GM12801 (cell line): Measurements from ENCODE around the gene CA7.

Experiments used
- TF ChIP-seq, protein P1 (sequence below): IDR thresholded peaks from one replicate; pipeline ENCODE4 v1.5.1; 2011; ENCODE audit warnings: control low read depth; ENCODE audit not compliant: insufficient read length; ENCODE audit errors: extremely low read depth

CA7 gene

DNA sequence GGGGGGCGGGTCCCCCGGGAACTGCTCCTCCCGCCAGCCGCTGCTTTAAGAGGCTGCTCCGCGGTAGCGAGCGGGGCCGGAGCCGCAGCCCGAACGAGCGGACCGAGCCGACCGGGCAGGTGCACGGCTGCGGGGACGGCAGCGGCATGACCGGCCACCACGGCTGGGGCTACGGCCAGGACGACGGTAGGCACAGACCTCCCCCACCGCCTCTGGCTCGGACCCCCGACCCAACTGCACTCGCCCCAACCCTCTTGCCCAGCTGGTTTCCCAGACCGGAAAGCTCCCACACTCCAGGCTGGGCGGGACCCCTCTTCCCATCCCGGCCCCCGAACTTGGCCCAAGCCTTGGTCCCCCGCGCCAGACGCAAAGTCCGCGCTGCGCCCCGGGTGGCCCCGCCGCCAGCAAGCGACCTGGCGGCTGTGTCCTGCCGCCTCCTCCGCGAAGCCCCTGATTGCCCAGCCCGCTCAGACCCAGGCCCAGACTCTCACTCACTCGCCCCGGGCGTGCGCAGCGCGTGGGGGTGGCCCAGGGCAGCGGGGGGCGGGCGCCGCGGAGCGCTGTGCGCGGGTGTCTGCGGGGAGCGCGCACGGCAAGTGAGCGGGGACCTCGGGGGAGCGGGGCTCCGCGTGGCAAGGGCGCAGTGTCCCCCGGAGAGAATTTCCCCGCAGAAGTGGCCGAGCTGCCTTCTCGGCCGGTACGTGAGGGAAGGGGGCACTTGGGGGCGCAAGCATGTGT is at the start of gene CA7:
CA7 (plus strand) TSS at position 73 of the 738 bp plus-strand sequence; CDS start at position 147, 74 bp downstream.
- TF ChIP-seq, protein P1, sequence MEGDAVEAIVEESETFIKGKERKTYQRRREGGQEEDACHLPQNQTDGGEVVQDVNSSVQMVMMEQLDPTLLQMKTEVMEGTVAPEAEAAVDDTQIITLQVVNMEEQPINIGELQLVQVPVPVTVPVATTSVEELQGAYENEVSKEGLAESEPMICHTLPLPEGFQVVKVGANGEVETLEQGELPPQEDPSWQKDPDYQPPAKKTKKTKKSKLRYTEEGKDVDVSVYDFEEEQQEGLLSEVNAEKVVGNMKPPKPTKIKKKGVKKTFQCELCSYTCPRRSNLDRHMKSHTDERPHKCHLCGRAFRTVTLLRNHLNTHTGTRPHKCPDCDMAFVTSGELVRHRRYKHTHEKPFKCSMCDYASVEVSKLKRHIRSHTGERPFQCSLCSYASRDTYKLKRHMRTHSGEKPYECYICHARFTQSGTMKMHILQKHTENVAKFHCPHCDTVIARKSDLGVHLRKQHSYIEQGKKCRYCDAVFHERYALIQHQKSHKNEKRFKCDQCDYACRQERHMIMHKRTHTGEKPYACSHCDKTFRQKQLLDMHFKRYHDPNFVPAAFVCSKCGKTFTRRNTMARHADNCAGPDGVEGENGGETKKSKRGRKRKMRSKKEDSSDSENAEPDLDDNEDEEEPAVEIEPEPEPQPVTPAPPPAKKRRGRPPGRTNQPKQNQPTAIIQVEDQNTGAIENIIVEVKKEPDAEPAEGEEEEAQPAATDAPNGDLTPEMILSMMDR: no peak

DNA sequence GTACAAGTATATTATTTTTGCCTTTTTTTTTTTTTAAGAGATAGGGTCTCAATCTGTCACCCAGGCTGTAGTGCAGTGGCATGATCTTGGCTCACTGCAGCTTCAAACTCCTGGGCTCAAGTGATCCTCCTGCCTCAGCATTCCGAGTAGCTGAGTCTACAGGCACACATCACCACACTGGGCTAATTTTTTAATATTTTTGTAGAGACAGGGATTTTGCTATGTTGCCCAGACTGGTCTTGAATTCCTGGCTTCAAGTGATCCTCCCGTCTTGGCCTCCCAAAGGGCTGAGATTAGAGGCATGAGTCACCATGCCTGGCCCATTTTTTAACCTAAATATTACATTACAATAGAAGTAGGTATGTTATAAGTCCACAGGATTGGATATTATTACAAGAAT is 46.1 kb upstream of the CA7 start:
- TF ChIP-seq, protein P1: no peak

DNA sequence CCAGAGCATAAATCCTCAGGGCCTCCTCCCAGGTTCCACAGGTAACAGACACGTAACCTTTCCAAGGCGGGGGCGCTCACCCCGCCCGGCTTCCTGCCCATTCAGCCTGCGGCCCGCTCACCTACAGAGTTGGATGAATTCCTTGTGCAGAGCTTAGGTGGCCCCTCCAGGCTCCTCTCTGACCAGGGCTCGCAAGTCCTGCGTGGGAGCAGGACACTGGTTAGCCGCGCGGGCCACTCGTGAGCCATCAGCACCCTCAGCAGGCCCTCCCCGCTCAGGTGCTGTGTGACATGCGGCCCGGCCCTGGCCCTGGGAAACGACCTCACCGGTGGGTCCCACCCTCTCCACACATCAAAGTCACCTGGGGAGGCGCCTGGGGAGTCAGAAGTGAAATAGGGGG is 43.4 kb upstream of the CA7 start:
- TF ChIP-seq, protein P1: no peak

DNA sequence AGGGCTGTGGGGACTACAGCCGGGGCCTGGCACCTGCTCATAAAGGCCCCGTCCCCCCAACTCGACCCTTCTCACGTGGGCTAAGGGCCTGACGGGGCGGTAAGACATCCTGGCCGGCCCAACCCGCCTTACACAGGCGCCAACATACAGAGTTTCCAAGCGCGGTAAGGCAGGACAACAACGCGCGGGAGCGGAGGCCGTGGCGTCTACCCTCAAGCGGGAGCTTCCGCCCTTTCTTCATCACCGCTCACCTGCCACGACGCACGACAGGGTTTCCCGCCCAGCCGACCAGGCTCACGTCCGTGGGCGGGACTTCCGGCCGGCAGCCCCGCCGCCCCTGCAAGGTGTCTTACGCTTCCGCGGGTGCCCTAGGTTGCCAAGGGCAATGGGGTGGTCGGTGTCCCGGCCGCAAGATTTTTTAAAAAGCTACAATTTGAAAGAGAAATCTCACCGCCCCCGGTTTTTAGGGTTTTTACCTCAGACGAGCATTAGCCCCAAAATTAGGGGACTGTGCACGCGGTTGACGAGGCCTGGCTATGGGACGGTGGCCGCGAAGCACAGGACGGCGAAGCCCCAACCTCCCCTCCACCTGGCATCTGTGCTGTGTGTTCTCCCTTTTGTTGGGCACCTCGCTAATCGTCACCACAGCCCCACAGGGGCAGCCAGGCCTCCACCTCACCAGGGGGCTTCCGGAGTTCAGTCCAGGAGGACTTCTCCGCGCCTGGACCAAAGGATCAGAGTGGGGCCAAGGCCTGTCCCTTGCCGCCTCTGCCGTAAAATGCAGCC is 42.7 kb upstream of the CA7 start, which contains the start of gene TERB1:
TERB1 (minus strand) TSS at position 265 of the 786 bp plus-strand sequence. CDS start 4,786 bp downstream, outside the sequence.
- TF ChIP-seq, protein P1: no peak

DNA sequence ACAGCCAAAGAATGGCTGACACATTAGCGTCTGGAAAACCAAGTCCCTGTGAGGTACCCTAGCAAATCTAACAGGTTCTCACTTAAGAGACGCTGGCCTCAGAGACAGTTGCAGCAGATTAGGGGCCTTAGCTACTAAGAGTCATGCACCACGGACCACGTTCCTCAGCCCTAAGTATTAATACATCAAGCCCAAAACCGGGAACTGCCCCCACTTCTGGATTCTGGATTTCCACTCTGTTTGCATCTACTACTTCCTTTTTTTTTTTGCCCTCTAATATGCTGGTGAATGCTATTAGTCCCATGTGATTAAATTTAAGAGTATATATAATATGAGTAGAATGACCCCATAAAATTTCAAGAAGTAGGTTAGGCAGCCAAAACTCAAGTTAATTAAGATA is 42.1 kb upstream of the CA7 start:
- TF ChIP-seq, protein P1: no peak

DNA sequence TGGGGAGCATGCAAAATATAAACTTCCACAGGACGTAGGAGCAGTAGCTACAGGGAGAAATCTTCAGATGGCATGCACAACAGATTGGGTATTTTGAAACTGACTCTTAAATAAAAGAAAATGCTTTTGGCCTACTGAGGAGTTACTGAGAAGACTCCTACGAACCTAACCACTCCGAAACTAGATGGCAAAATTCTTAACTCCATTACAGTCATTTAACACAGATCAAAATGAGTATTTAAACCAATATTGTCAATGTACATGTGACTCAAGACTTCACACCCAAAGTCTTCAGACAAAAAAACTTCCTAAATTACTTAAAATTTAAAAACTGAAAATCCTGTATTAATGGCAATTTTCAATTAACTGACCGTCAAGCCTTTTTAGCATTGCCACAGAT is 34.4 kb upstream of the CA7 start:
- TF ChIP-seq, protein P1: no peak

DNA sequence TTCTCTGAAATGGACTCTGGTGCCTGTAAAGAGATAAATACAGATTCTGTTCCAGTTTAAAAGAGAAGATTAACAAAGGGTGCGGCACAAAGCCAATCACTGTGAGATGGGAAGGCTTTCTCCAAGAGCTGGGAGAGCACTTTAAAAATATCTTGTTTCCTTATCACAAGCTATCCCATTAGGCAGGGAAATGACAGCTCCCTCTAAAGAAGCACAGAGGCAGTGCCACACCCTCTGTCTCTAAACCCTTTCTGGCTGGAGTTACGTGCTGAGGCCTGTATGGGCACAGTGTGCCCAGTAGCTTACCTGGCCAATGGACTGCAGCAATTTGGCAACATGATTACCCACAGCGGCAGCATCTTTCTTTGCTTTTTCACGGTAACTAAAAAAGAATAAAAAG is 33.8 kb upstream of the CA7 start:
- TF ChIP-seq, protein P1: no peak
